ENCODE data around the gene TMC8. TPM values are rescaled to one million over a fixed set of nuclear protein-coding genes. Genes with fewer than 3 reads are reported as not detected.

The TMC8 gene
- total RNA-seq, 1 donor from 2014 or later: 0.05 TPM

DNA sequence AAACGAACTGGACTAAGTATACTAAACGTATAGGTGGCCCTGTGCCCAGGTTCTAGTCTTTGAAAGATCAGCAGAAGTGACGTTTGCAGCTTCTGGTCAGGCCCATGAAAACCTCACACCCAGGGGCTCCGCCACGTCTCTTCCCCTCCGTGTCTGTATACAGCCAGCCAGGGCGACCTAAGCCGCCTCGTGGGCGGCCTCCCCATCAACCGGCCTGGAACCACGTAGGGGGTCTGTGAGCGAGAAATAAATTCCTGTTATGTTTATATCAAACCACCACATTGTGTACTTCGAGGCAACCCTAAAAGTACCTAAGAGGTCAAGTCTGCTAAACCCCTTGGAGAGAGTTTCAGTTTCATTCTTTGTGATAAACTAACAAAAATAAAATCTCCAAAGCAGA lies 49.5 kb downstream of the TMC8 start:
- no peak for DNase-seq (ENCODE audit: low read depth)

DNA sequence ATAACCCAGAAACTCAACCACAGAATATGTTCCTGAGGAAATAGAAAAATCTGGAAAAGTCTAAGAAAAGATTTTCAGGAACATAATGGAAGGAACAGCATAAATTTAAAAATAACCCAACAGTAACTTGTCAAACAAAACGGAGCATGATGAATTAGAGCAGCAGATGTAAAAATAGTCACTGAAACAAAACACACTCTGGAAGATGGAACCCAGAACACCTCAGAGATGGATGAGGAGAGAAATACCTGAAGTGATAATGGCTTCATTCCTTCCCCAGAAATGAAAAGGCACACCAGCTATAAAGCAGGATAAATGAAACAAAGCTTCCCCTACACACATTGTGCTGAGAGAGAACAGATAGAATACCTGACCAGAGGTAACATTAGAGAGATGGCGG lies 49.9 kb downstream of the TMC8 start:
- no peak for DNase-seq (ENCODE audit: low read depth)

DNA sequence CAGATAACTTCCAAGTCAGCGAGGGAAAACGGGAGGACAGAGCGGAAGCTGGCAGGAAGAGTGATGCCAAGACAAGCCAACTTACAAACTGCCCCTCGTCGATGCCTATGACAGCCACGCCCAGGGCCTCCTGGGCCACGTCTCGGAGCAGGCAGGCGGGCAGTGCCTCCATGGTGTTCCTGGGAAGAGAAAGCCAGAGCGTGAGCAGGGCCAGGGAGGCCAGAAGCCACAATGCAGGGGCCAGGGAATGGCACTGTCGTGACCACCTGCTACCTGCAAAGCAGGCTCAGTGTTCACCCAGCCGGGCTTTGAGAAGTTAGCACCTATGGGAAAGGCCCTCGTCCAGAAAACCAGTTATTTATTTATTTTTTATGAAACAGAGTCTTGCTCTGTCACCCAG lies 51.9 kb downstream of the TMC8 start:
- no peak for DNase-seq (ENCODE audit: low read depth)

DNA sequence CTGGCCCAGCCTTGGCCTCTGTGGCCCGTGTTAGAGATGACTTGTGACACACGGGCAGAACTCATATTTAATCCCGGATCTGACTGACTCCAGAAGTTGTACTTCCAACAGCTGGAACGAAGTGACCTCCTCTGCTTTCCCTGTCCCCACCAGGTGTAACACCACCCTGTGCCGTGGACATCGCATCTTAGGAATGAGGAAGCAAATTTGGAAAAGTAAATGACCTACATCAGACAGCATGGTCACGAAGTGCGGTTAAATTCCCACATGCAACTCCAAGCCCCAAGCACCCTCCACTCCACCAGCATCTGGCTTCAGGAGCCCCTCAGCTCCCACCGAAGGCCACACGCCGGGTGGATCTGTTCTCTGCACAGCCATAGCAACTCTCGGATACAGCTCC lies 53.3 kb downstream of the TMC8 start:
- no peak for DNase-seq (ENCODE audit: low read depth)

DNA sequence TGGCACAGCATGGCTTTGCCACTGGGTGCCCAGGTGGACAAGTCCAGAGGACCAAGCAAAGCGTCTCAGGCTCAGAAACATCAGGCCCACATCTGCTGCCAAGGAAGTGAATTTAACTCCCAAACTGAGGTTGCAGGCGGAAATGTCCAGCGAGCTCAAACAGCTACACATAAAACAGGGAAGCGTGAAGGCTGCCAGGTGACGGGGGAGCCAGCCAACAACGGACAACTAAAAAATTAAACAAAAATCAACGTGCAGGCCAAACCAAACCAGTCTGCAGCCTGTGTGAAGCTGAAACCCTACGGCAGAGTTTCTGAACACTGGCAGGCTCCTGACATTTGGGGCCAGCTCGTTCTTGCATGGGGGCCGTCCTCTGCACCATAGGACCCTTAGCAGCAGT lies 53.8 kb downstream of the TMC8 start:
- DNase-seq (ENCODE audit: low read depth): no peak

DNA sequence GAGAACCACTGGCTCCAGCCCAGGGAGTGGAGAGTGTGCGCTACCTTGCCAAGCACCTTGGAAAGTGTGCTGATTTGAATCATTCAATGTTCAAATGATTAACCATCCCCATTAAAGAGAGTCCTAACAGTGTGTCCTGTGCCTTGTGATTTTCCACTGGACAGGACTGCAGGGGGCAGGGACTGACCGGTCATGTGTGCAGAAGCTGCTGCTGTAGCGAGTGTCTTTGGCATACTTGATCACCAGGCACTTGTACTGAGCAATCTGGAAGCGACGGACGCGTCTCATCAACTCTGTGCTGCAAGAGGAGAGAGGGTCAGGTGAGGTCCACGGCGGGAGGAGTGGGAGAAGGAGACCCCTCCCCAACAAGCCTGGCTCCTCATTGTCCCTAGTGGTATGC lies 54.3 kb downstream of the TMC8 start:
- peak; percentile 89 for DNase-seq (ENCODE audit: low read depth)

DNA sequence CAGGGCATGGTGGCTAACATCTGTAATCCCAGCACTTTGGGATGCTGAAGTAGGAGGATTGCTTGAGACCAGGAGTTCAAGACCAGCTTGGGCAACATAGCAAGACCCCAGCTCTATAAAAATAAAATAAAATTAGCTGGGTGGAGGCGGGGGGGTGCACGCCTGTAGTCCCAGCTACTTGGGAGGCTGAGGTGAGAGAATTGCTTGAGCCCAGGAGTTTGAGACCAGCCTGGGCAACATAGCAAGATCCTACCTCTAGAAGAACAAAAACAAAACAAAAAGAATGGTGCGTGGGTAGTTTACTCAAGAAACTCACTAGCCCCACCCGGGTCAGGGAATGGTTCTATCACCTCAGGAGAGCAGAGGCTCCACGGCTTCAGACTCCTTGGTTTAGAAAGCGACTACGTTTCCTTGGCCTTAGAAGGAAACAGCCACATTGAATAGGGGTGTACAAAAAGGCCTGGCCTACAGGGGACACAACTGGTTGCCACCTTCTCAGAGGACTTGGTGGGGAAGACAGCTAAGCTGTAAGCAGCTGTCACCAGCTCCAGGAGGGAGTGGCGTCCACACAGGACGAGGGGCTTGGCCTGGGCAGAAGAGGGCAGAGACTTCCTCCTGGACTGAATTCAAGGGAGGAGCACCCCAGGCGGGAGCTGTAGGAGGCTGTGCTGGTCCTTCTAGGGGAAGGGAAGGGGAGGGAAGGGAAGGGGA lies 55.6 kb downstream of the TMC8 start:
- DNase-seq (ENCODE audit: low read depth): no peak

DNA sequence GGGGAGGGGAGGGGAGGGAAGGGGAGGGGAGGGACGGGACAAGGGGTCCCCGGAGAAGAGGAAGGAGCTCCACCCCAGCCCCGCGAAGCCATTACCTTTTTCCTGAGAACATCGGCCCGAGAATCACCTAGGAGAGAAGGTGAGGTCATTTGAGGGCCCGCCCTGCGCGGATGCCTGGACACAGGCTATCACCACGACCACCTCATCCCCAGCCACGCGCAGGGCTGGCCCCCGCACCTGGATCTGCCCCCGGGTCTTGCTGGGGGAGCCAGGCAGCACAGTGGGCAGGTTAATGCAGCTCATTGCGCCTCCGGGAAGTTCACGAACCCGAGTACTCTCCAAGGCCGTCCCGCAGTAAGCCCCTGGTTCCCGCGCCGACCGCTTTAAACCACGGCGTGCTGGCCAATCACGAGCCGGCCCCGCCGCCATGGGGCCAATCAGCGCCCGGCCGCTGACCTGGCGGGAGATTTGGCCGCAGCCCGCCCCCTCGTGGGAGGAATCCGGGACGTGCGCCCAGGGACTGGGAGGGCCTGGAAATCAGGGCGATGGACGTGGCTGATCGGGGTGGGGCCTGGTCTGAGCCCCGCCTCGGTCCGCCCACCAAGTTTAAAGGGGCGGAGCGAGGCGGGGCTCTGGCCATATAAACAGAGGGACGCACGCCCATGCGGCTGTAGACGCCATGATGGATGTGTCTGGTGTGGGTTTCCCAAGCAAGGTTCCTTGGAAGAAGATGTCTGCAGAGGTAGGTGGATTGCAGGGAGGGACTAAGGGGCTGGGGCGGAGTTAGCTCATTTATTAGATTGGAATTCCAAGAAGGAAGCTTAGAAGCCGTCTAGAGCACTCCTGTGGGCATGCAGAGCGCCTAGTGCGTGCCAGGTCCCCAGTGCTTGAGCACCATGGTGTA lies 56.4 kb downstream of the TMC8 start, which contains the start of the genes AFMID and TK1:
AFMID (plus strand) TSS at position 671 of the 904 bp plus-strand sequence; CDS start at position 680, 9 bp downstream.
TK1 (minus strand) TSS at position 361 of the 904 bp plus-strand sequence; CDS start at position 303, 58 bp downstream.
- DNase-seq (ENCODE audit: low read depth): peak; percentile 90

Other genes starting within 250 kb of the TMC8 start
- gene TNRC6C, start 172.1 kb upstream of the TMC8 start, total RNA-seq: 0.52 and 2.3 TPM in 2 replicates
- 17.3 and 61.5 TPM in 2 replicates for gene TMC6, start 2.0 kb upstream of the TMC8 start, total RNA-seq
- not detected in 2 replicates for gene C17orf99, start 15.6 kb downstream of the TMC8 start, total RNA-seq
- gene SYNGR2, start 37.8 kb downstream of the TMC8 start, total RNA-seq: 47.6 and 77.7 TPM in 2 replicates
- 4.3 and 54.5 TPM in 2 replicates for gene TK1, start 56.3 kb downstream of the TMC8 start, total RNA-seq
- gene AFMID, start 56.6 kb downstream of the TMC8 start, total RNA-seq: 27.6 and 28.7 TPM in 2 replicates
- 0.50 and 34.7 TPM in 2 replicates for gene BIRC5, start 83.5 kb downstream of the TMC8 start, total RNA-seq
- gene TMEM235, start 100.9 kb downstream of the TMC8 start, total RNA-seq: not detected in 2 replicates
- 46.4 and 94.7 TPM in 2 replicates for gene SOCS3, start 229.3 kb downstream of the TMC8 start, total RNA-seq
- 29.0 and 52.9 TPM in 2 replicates for gene PGS1, start 247.9 kb downstream of the TMC8 start, total RNA-seq

All from renal cortical epithelial cell (primary cell).